Uterus (tissue), 2 donors: ENCODE measurements around the gene SLC25A21.

Experiments
- POLR2A ChIP-seq, 2 donors: fragments of 450-650 bp; IDR thresholded peaks; one replicate each; pipeline ENCODE4 v1.6.1; 2016; ENCODE audit warnings: antibody characterized with exemption in 2 of 2, mild to moderate bottlenecking in 1 of 2, moderate library complexity in 1 of 2
- TF ChIP-seq, protein P1 (sequence below), 4 experiments: fragments of 200-600 bp in 2 of 4; fragments of 450-650 bp in 2 of 4; sonication (generic) in 2 of 4; IDR thresholded peaks; one replicate each; pipeline ENCODE4 v1.5.1; 2016 to 2019; ENCODE audit warnings: antibody characterized with exemption in 4 of 4, mild to moderate bottlenecking in 2 of 4, moderate library complexity in 1 of 4

- TF ChIP-seq, protein P1, sequence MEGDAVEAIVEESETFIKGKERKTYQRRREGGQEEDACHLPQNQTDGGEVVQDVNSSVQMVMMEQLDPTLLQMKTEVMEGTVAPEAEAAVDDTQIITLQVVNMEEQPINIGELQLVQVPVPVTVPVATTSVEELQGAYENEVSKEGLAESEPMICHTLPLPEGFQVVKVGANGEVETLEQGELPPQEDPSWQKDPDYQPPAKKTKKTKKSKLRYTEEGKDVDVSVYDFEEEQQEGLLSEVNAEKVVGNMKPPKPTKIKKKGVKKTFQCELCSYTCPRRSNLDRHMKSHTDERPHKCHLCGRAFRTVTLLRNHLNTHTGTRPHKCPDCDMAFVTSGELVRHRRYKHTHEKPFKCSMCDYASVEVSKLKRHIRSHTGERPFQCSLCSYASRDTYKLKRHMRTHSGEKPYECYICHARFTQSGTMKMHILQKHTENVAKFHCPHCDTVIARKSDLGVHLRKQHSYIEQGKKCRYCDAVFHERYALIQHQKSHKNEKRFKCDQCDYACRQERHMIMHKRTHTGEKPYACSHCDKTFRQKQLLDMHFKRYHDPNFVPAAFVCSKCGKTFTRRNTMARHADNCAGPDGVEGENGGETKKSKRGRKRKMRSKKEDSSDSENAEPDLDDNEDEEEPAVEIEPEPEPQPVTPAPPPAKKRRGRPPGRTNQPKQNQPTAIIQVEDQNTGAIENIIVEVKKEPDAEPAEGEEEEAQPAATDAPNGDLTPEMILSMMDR (IDR thresholded peaks at IDR 0.05): no peak
- TF ChIP-seq POLR2A (IDR thresholded peaks at IDR 0.05): no peak
Observed at GRCh38 chr14:36767603-36768281, 404.7 kb downstream of the SLC25A21 start.
